ENCODE results near the gene EEIG1. TPM values are rescaled to one million over a fixed set of nuclear protein-coding genes. Genes with fewer than 3 reads are reported as not detected.
A peak's percentile ranks its signal among the peaks of the same experiment; 100 is the strongest.

The EEIG1 gene
- total RNA-seq, 2 donors from 2014 or later: 8.3 to 11.6 TPM

- H3K27me3 ChIP-seq: no peaks in the 10 kb centered on the region
- no peaks in the 10 kb centered on the region for H3K36me3 ChIP-seq
- peaks cover 0 to 54% of the 10 kb centered on the region in 2 donors for H3K4me1 ChIP-seq
- H3K4me3 ChIP-seq: no peak overlapping the region
- no peak for DNase-seq (ENCODE audit: low spot score)
- H3K27ac ChIP-seq: no peak overlapping the region
- no peaks in the 10 kb centered on the region for H3K9me3 ChIP-seq
- no peak for TF ChIP-seq CTCF (IDR thresholded peaks at IDR 0.05)
Measured at GRCh38 chr9:127934248-127934647, 46.5 kb downstream of the EEIG1 start.

GRCh38 chr9:127931092-127931881 is 49.5 kb downstream of the EEIG1 start:
- Histone ChIP-seq H3K27ac (no peak overlapping the region), H3K9me3 (no peaks in the 10 kb centered on the region), H3K4me1 (peaks cover 0 to 55% of the 10 kb centered on the region in 2 donors), H3K36me3 (no peaks in the 10 kb centered on the region), H3K4me3 (peak overlapping the region; percentile 41 to 63), H3K27me3 (peaks cover 5 to 16% of the 10 kb centered on the region in 2 donors)
- TF ChIP-seq CTCF (IDR thresholded peaks at IDR 0.05): no peak
- DNase-seq (ENCODE audit: low spot score): no peak

Other genes with a start within 250 kb of the EEIG1 start
- gene TOR2A, start 245.7 kb downstream of the EEIG1 start, total RNA-seq: 1 to 10 TPM; 3.9 to 7.0 TPM
- gene SH2D3C, start 202.3 kb downstream of the EEIG1 start, total RNA-seq: 10 to 100 TPM; 11.5 to 16.5 TPM
- gene CDK9, start 195.0 kb downstream of the EEIG1 start, total RNA-seq: 10 to 100 TPM; 37.2 to 53.3 TPM
- gene FPGS, start 178.1 kb downstream of the EEIG1 start, total RNA-seq: 10 to 100 TPM; 43.9 to 47.0 TPM
- gene ENG, start 126.3 kb downstream of the EEIG1 start, total RNA-seq: 100 to 1,000 TPM; 142 to 511 TPM
- 100 to 1,000 TPM; 263 to 398 TPM for gene AK1, start 103.3 kb downstream of the EEIG1 start, total RNA-seq
- gene ST6GALNAC6, start 81.4 kb downstream of the EEIG1 start, total RNA-seq: 100 to 1,000 TPM in 1 of 2 donors, 10 to 100 TPM in 1; 68.2 to 106 TPM
- 10 to 100 TPM; 31.7 to 59.0 TPM for gene ST6GALNAC4, start 63.9 kb downstream of the EEIG1 start, total RNA-seq
- under 1 TPM in 1 of 2 donors, not detected in 1; 0.20 TPM for gene PIP5KL1, start 50.2 kb downstream of the EEIG1 start, total RNA-seq
- gene DPM2, start 43.1 kb downstream of the EEIG1 start, total RNA-seq: 10 to 100 TPM in 1 of 2 donors, 1 to 10 TPM in 1; 4.7 to 11.4 TPM
- gene NAIF1, start 86.3 kb upstream of the EEIG1 start, total RNA-seq: 1 to 10 TPM; 5.8 to 8.2 TPM
- gene SLC25A25, start 87.2 kb upstream of the EEIG1 start, total RNA-seq: 10 to 100 TPM in 1 of 2 donors, 1 to 10 TPM in 1; 8.2 to 11.8 TPM
- gene PTGES2, start 146.7 kb upstream of the EEIG1 start, total RNA-seq: 100 to 1,000 TPM; 114 to 118 TPM
- gene LCN2, start 168.5 kb upstream of the EEIG1 start, total RNA-seq: not detected
- 100 to 1,000 TPM; 219 to 362 TPM for gene BBLN, start 179.3 kb upstream of the EEIG1 start, total RNA-seq
- 10 to 100 TPM; 41.6 to 45.9 TPM for gene CIZ1, start 210.6 kb upstream of the EEIG1 start, total RNA-seq
- gene DNM1, start 222.4 kb upstream of the EEIG1 start, total RNA-seq: 1 to 10 TPM; 2.5 to 3.9 TPM

Data from right atrium auricular region (tissue), 2 donors.